ENCODE data around the gene OR6K3.
"Not testable (repeated sequence)": the region's sequence is repeated elsewhere in the genome, so short reads cannot be mapped to it uniquely, and the experiment has no call there.

Gene OR6K3

GRCh38 chr1:158720620-158721019 lies at the start of gene OR6K3:
OR6K3 (minus strand) TSS chr1:158720720; CDS start chr1:158718115, 2,605 bp downstream.
- DNase-seq (ENCODE audit: low read depth), result no peak

- DNase-seq (ENCODE audit: low read depth), result no peak
These were observed 33.9 kb upstream of the OR6K3 start, which contains the start of gene OR6K6 for GRCh38 chr1:158754420-158754819. OR6K6 (plus strand) TSS chr1:158754720; CDS start chr1:158754888, 168 bp downstream.

GRCh38 chr1:158752155-158752712 lies 31.7 kb upstream of the OR6K3 start:
- no peak for DNase-seq (ENCODE audit: low read depth)

- DNase-seq (ENCODE audit: low read depth), result no peak
These were observed 15.3 kb upstream of the OR6K3 start for GRCh38 chr1:158735848-158736247.

- no peak for DNase-seq (ENCODE audit: low read depth)
These were observed 12.0 kb upstream of the OR6K3 start for GRCh38 chr1:158732524-158732923.

GRCh38 chr1:158731707-158732106 lies 11.2 kb upstream of the OR6K3 start:
- DNase-seq (ENCODE audit: low read depth), result no peak

GRCh38 chr1:158730453-158730852 lies 9.9 kb upstream of the OR6K3 start:
- DNase-seq (ENCODE audit: low read depth), result no peak

GRCh38 chr1:158728510-158729225 lies 8.1 kb upstream of the OR6K3 start:
- DNase-seq (ENCODE audit: low read depth), result no peak

GRCh38 chr1:158724442-158724841 lies 3.9 kb upstream of the OR6K3 start:
- DNase-seq (ENCODE audit: low read depth), result no peak

GRCh38 chr1:158719664-158720063 lies 856 bp downstream of the OR6K3 start:
- no peak for DNase-seq (ENCODE audit: low read depth)

GRCh38 chr1:158717344-158717743 lies 3.2 kb downstream of the OR6K3 start:
- DNase-seq (ENCODE audit: low read depth), result no peak

GRCh38 chr1:158716335-158716734 lies 4.2 kb downstream of the OR6K3 start:
- no peak for DNase-seq (ENCODE audit: low read depth)

GRCh38 chr1:158714754-158715153 lies 5.8 kb downstream of the OR6K3 start:
- no peak for DNase-seq (ENCODE audit: low read depth)

GRCh38 chr1:158711098-158711497 lies 9.4 kb downstream of the OR6K3 start:
- DNase-seq (ENCODE audit: low read depth), result no peak

GRCh38 chr1:158706096-158706495 lies 14.4 kb downstream of the OR6K3 start:
- DNase-seq (ENCODE audit: low read depth), result no peak

GRCh38 chr1:158700552-158700951 lies 20.0 kb downstream of the OR6K3 start, which contains the start of gene OR6K2:
OR6K2 (minus strand) TSS chr1:158700652; CDS start chr1:158700652, 0 bp downstream.
- no peak for DNase-seq (ENCODE audit: low read depth)

GRCh38 chr1:158694596-158694995 lies 25.9 kb downstream of the OR6K3 start:
- no peak for DNase-seq (ENCODE audit: low read depth)

GRCh38 chr1:158692356-158692755 lies 28.2 kb downstream of the OR6K3 start:
- DNase-seq (ENCODE audit: low read depth), result no peak

GRCh38 chr1:158691907-158692306 lies 28.6 kb downstream of the OR6K3 start:
- no peak for DNase-seq (ENCODE audit: low read depth)

GRCh38 chr1:158691149-158691548 lies 29.4 kb downstream of the OR6K3 start:
- DNase-seq (ENCODE audit: low read depth), result not testable (repeated sequence)

GRCh38 chr1:158689875-158690274 lies 30.6 kb downstream of the OR6K3 start:
- no peak for DNase-seq (ENCODE audit: low read depth)

GRCh38 chr1:158689110-158689509 lies 31.4 kb downstream of the OR6K3 start:
- no peak for DNase-seq (ENCODE audit: low read depth)

- not testable (repeated sequence) for DNase-seq (ENCODE audit: low read depth)
These were observed 32.2 kb downstream of the OR6K3 start for GRCh38 chr1:158688343-158688742.

GRCh38 chr1:158687037-158687436 lies 33.5 kb downstream of the OR6K3 start:
- DNase-seq (ENCODE audit: low read depth), result no peak

All from stimulated activated CD8-positive, alpha-beta memory T cell treated with anti-CD3 and anti-CD28 coated beads, Interleukin-12 subunit alpha, Interleukin-12 subunit beta, amount 100 ng/mL, for 1 hour (primary cell).